Panc1 (cell line): Measurements from ENCODE around the gene MAMLD1.

Experiments used
- POLR2AphosphoS5 ChIP-seq: IDR thresholded peaks from 2 replicates; pipeline ENCODE4 v1.6.1; 2012; ENCODE audit warnings: mild to moderate bottlenecking, low read depth, low read length, moderate library complexity
- TF ChIP-seq, protein P1 (sequence below): fragments of 450-650 bp; IDR thresholded peaks from 2 replicates; pipeline ENCODE4 v1.5.1; 2017; ENCODE audit warnings: mild to moderate bottlenecking

DNA sequence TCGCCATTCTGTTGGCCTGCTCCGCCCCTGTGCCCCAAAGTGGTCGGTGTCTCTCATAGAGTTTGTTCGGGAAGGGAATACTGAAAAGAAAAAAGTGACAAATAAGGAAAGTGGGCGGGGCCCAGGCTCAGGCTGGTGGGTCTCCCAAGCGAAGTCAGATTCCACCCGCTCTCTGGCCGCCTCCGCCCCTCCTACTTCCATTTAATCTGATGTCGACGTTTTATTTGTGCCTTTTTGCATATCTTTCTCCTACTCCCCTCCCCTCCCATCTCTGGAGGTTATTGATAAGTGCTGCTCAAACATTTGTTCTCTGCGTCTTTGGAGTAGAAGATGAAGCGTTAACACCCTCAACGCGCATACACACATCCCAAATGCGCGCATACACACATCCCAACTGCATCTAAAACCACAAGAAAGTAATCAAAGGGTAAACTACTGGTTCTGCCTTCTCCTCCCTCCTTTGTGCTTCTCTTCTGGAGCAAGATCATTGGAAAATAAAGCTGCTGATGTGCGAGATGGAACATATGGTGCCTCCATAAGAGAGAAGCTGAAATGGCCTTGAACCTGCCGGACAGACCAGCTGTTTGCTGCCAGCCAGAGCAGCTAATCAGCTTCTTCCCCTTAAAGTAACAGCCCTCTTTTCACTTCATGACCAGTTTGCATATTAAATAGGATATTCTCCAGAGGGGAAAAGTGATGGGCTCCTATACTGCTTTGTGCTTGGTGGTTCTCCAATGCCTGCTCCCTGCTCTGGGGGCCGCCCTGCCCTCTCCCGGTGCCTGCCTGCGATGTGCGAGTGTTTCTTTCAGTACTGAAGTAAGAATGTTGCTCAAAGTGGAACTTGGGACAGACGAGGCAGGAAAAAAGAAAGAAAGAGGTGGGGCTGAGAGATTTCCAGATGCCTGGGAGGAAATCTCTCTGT, 3.1 kb downstream of the MAMLD1 start:
- TF ChIP-seq, protein P1, sequence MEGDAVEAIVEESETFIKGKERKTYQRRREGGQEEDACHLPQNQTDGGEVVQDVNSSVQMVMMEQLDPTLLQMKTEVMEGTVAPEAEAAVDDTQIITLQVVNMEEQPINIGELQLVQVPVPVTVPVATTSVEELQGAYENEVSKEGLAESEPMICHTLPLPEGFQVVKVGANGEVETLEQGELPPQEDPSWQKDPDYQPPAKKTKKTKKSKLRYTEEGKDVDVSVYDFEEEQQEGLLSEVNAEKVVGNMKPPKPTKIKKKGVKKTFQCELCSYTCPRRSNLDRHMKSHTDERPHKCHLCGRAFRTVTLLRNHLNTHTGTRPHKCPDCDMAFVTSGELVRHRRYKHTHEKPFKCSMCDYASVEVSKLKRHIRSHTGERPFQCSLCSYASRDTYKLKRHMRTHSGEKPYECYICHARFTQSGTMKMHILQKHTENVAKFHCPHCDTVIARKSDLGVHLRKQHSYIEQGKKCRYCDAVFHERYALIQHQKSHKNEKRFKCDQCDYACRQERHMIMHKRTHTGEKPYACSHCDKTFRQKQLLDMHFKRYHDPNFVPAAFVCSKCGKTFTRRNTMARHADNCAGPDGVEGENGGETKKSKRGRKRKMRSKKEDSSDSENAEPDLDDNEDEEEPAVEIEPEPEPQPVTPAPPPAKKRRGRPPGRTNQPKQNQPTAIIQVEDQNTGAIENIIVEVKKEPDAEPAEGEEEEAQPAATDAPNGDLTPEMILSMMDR = 0 out of 2 replicates have a peak, but pooled peaks have one; percentile 21
- no peak for TF ChIP-seq POLR2AphosphoS5
